HEK293 (cell line): Measurements from ENCODE around the gene TIPRL.
A peak's percentile ranks its signal among the peaks of the same experiment; 100 is the strongest.

Experiments used
- CTCF ChIA-PET: fragments of 350-600 bp; formaldehyde crosslinking; extraction: SDS; loops from one replicate; lab custom pipeline; 2021; ENCODE audit warnings: antibody characterized with exemption; lab: Yijun Ruan, JAX
- POLR2A ChIA-PET: fragments of 300-600 bp; formaldehyde crosslinking; extraction: SDS; loops from one replicate; lab custom pipeline; 2020; ENCODE audit warnings: antibody characterized with exemption, inconsistent platforms; lab: Yijun Ruan, JAX
- H3K27ac ChIP-seq: fragments of 200-500 bp; sonication (Bioruptor generic); 2 replicates; pipeline ENCODE4 v1.5.1; 2014; ENCODE audit warnings: low read depth, low read length, control low read depth, inconsistent platforms; ENCODE audit errors: extremely low read depth
- H3K36me3 ChIP-seq, 2 experiments: fragments of 200-500 bp in 1 of 2; sonication (Bioruptor generic) in 1 of 2; 1 replicate in 1 of 2; 2 replicates in 1 of 2; pipeline ENCODE4 v1.5.1; 2014 to 2017; ENCODE audit warnings: inconsistent platforms in 2 of 2, low read length in 2 of 2; ENCODE audit not compliant: control insufficient read depth in 2 of 2, insufficient read depth in 1 of 2
- H3K4me1 ChIP-seq: fragments of 200-500 bp; sonication (Bioruptor generic); 2 replicates; pipeline ENCODE4 v1.5.1; 2014; ENCODE audit warnings: mild to moderate bottlenecking, low read length, inconsistent platforms; ENCODE audit not compliant: control insufficient read depth, insufficient read depth
- H3K4me3 ChIP-seq: 2 replicates; pipeline ENCODE4 v1.5.1; 2011; ENCODE audit warnings: low read depth, mild to moderate bottlenecking, control low read depth, low read length, moderate library complexity
- H3K9me3 ChIP-seq: fragments of 200-500 bp; sonication (Bioruptor generic); 2 replicates; pipeline ENCODE4 v1.5.1; 2014; ENCODE audit warnings: low read depth, low read length, inconsistent platforms; ENCODE audit not compliant: control insufficient read depth, insufficient read depth
- CTCF ChIP-seq: fragments of 450-650 bp; formaldehyde crosslinking; IDR thresholded peaks from 2 replicates; pipeline ENCODE4 v1.5.1; 2016; ENCODE audit warnings: missing biosample characterization, missing genetic modification characterization
- GFI1B ChIP-seq: fragments of 450-650 bp; formaldehyde crosslinking; IDR thresholded peaks from 2 replicates; pipeline ENCODE4 v1.5.1; 2016; ENCODE audit warnings: missing biosample characterization, missing genetic modification characterization
- GLI4 ChIP-seq: fragments of 450-650 bp; formaldehyde crosslinking; IDR thresholded peaks from 2 replicates; pipeline ENCODE4 v1.5.1; 2016; ENCODE audit warnings: missing biosample characterization, missing genetic modification characterization
- MZF1 ChIP-seq: fragments of 450-650 bp; formaldehyde crosslinking; IDR thresholded peaks from 2 replicates; pipeline ENCODE4 v1.5.1; 2017; ENCODE audit warnings: missing biosample characterization, missing genetic modification characterization, borderline replicate concordance
- PBX3 ChIP-seq: sonication (generic); formaldehyde crosslinking; IDR thresholded peaks from 2 replicates; pipeline ENCODE4 v1.8.1; 2022; ENCODE audit warnings: mild to moderate bottlenecking, moderate library complexity, missing genetic modification reagents
- TRIM28 ChIP-seq: IDR thresholded peaks from 2 replicates; pipeline ENCODE4 v1.6.1; 2011; ENCODE audit warnings: low read length, control low read depth, borderline replicate concordance
- YY1 ChIP-seq: fragments of 450-650 bp; formaldehyde crosslinking; IDR thresholded peaks from 2 replicates; pipeline ENCODE4 v1.5.1; 2018; ENCODE audit warnings: missing biosample characterization, missing genetic modification characterization
- ZBTB20 ChIP-seq: fragments of 450-650 bp; formaldehyde crosslinking; IDR thresholded peaks from 2 replicates; pipeline ENCODE4 v1.5.1; 2016; ENCODE audit warnings: missing biosample characterization, missing genetic modification characterization
- ZBTB48 ChIP-seq: fragments of 450-650 bp; formaldehyde crosslinking; IDR thresholded peaks from 2 replicates; pipeline ENCODE4 v1.5.1; 2016; ENCODE audit warnings: missing biosample characterization, missing genetic modification characterization
- ZFP37 ChIP-seq: fragments of 450-650 bp; formaldehyde crosslinking; IDR thresholded peaks from 2 replicates; pipeline ENCODE4 v1.5.1; 2016; ENCODE audit warnings: missing biosample characterization, missing genetic modification characterization
- ZFP41 ChIP-seq: fragments of 450-650 bp; formaldehyde crosslinking; IDR thresholded peaks from 2 replicates; pipeline ENCODE4 v1.5.1; 2016; ENCODE audit warnings: missing biosample characterization, missing genetic modification characterization, borderline replicate concordance
- ZNF175 ChIP-seq: fragments of 450-650 bp; formaldehyde crosslinking; IDR thresholded peaks from 2 replicates; pipeline ENCODE4 v1.5.1; 2016; ENCODE audit warnings: missing biosample characterization, missing genetic modification characterization
- ZNF18 ChIP-seq: fragments of 450-650 bp; formaldehyde crosslinking; IDR thresholded peaks from 2 replicates; pipeline ENCODE4 v1.5.1; 2016; ENCODE audit warnings: missing biosample characterization, missing genetic modification characterization
- ZNF266 ChIP-seq: fragments of 450-650 bp; formaldehyde crosslinking; IDR thresholded peaks from 2 replicates; pipeline ENCODE4 v1.5.1; 2016; ENCODE audit warnings: missing biosample characterization, missing genetic modification characterization, low read depth
- ZNF280C ChIP-seq: fragments of 450-650 bp; formaldehyde crosslinking; IDR thresholded peaks from 2 replicates; pipeline ENCODE4 v1.5.1; 2016; ENCODE audit warnings: missing biosample characterization, missing genetic modification characterization
- ZNF324 ChIP-seq: fragments of 450-650 bp; formaldehyde crosslinking; IDR thresholded peaks from 2 replicates; pipeline ENCODE4 v1.5.1; 2016; ENCODE audit warnings: missing biosample characterization, missing genetic modification characterization
- ZNF366 ChIP-seq: fragments of 450-650 bp; formaldehyde crosslinking; conservative IDR thresholded peaks from 2 replicates; pipeline ENCODE4 v1.5.1; 2016; ENCODE audit warnings: missing biosample characterization, missing genetic modification characterization
- ZNF449 ChIP-seq: fragments of 450-650 bp; formaldehyde crosslinking; IDR thresholded peaks from 2 replicates; pipeline ENCODE4 v1.5.1; 2017; ENCODE audit warnings: missing biosample characterization, mild to moderate bottlenecking, missing genetic modification characterization, moderate library complexity
- ZNF501 ChIP-seq: fragments of 450-650 bp; formaldehyde crosslinking; IDR thresholded peaks from 2 replicates; pipeline ENCODE4 v1.5.1; 2016; ENCODE audit warnings: missing biosample characterization, missing genetic modification characterization
- ZNF548 ChIP-seq: fragments of 450-650 bp; formaldehyde crosslinking; IDR thresholded peaks from 2 replicates; pipeline ENCODE4 v1.5.1; 2016; ENCODE audit warnings: missing biosample characterization, missing genetic modification characterization
- ZNF561 ChIP-seq: fragments of 450-650 bp; IDR thresholded peaks from 2 replicates; pipeline ENCODE4 v1.5.1; 2018; ENCODE audit warnings: missing biosample characterization, missing genetic modification characterization, borderline replicate concordance
- ZNF629 ChIP-seq: fragments of 450-650 bp; formaldehyde crosslinking; IDR thresholded peaks from 2 replicates; pipeline ENCODE4 v1.5.1; 2017; ENCODE audit warnings: missing biosample characterization, missing genetic modification characterization
- ZNF639 ChIP-seq: fragments of 450-650 bp; formaldehyde crosslinking; IDR thresholded peaks from 2 replicates; pipeline ENCODE4 v1.5.1; 2016; ENCODE audit warnings: missing biosample characterization, missing genetic modification characterization
- ZNF658 ChIP-seq: fragments of 450-650 bp; formaldehyde crosslinking; IDR thresholded peaks from 2 replicates; pipeline ENCODE4; 2016; ENCODE audit warnings: missing biosample characterization, missing genetic modification characterization
- ZNF701 ChIP-seq: fragments of 450-650 bp; formaldehyde crosslinking; IDR thresholded peaks from 2 replicates; pipeline ENCODE4 v1.5.1; 2016; ENCODE audit warnings: missing biosample characterization, missing genetic modification characterization
- ZNF792 ChIP-seq: fragments of 450-650 bp; formaldehyde crosslinking; IDR thresholded peaks from 2 replicates; pipeline ENCODE4 v1.5.1; 2016; ENCODE audit warnings: missing biosample characterization, missing genetic modification characterization
- ZXDB ChIP-seq: fragments of 450-650 bp; formaldehyde crosslinking; IDR thresholded peaks from 2 replicates; pipeline ENCODE4 v1.5.1; 2016; ENCODE audit warnings: missing biosample characterization, missing genetic modification characterization

TIPRL gene

GRCh38 chr1:168135921-168136708, 42.6 kb upstream of the TIPRL start (continued):
- TF ChIP-seq ZNF18 (tag by site-specific recombination) (no peak), ZNF548 (tag by site-specific recombination) (no peak), ZBTB20 (tag by site-specific recombination) (peak; percentile 99), ZNF658 (no peak), MZF1 (no peak), ZXDB (tag by site-specific recombination) (no peak; the same call in 1 of the 2 replicates), ZNF639 (tag by site-specific recombination) (no peak), ZNF561 (tag by site-specific recombination) (no peak), ZNF366 (no peak), GFI1B (tag by site-specific recombination) (no peak), ZNF501 (tag by site-specific recombination) (0 out of 2 replicates have a peak, but pooled peaks have one; percentile 34), ZNF701 (tag by site-specific recombination) (no peak), YY1 (no peak), ZNF629 (tag by site-specific recombination) (0 out of 2 replicates have a peak, but pooled peaks have one; percentile 15), ZNF324 (tag by site-specific recombination) (no peak), CTCF (peak; percentile 51; the same call in 1 of the 2 replicates), ZNF792 (tag by site-specific recombination) (no peak), ZNF175 (tag by site-specific recombination) (no peak)

- POLR2A ChIA-PET = interaction anchor here (0.6 to 1.6 kb wide), 6 partner anchors 9 to 415 kb away, joined by 3 to 5 read pairs (median 3); partner anchors contain the start of gene MPZL1
- H3K27ac ChIP-seq = peak within 1 kb of the TSS; percentile 72; the same call in 1 of the 2 replicates
- CTCF ChIA-PET = interaction anchor here (0.7 to 2.9 kb wide), 3 partner anchors 8 to 52 kb away, joined by 3 to 12 read pairs (median 3); no protein-coding TSS in a partner anchor
- TF ChIP-seq TRIM28 (no peak), ZNF366 (peak; percentile 83), PBX3 (no peak), ZNF449 (no peak), ZFP37 (peak; percentile 73), ZNF280C (no peak), ZNF266 (tag by site-specific recombination) (no peak), GLI4 (tag by site-specific recombination) (no peak; the same call in 1 of the 2 replicates), ZFP41 (no peak), ZBTB48 (tag by site-specific recombination) (peak; percentile 64)
Measured at GRCh38 chr1:168136709-168137514, 41.9 kb upstream of the TIPRL start, which contains the start of gene GPR161. Gene GPR161, minus strand, starts transcription at chr1:168136930. Its CDS starts 32,080 bp downstream, at chr1:168104850.

More at GRCh38 chr1:168136709-168137514, 41.9 kb upstream of the TIPRL start, which contains the start of gene GPR161:
- Histone ChIP-seq H3K4me3 (peak within 1 kb of the TSS; percentile 67), H3K36me3 (no peaks in the 10 kb centered on the region), H3K9me3 (no peaks in the 10 kb centered on the region), H3K4me1 (peaks cover 6% of the 10 kb centered on the region)
